ENCODE data around the gene NINL.

- TF ChIP-seq MAX (IDR thresholded peaks at IDR 0.05; ENCODE audit: low read depth) (no peak), RAD21 (IDR thresholded peaks at IDR 0.05; ENCODE audit: low read length) (no peak), REST (IDR thresholded peaks at IDR 0.05; ENCODE audit: low read depth, low read length) (no peak), CTCF (IDR thresholded peaks at IDR 0.05) (no peak), FOSL2 (IDR thresholded peaks at IDR 0.05; ENCODE audit: borderline replicate concordance, low read depth) (no peak), SIN3A (IDR thresholded peaks at IDR 0.05; ENCODE audit: borderline replicate concordance, low read depth, low read length) (no peak), POLR2AphosphoS5 (IDR thresholded peaks at IDR 0.05; ENCODE audit: low read depth, low read length) (no peak), TEAD4 (IDR thresholded peaks at IDR 0.05; ENCODE audit: borderline replicate concordance, insufficient read depth) (no peak), GABPA (IDR thresholded peaks at IDR 0.05; ENCODE audit: low read depth) (no peak)
Measured at GRCh38 chr20:25622049-25622448, 36.7 kb upstream of the NINL start.

Data from SK-N-SH (cell line).